Naive thymus-derived CD4-positive, alpha-beta T cell (primary cell): ENCODE data around the gene JMJD7. TPM values are rescaled to one million over a fixed set of nuclear protein-coding genes. Genes with fewer than 3 reads are reported as not detected.
A peak's percentile ranks its signal among the peaks of the same experiment; 100 is the strongest.
"Not testable (repeated sequence)": the region's sequence is repeated elsewhere in the genome, so short reads cannot be mapped to it uniquely, and the experiment has no call there.

Experiments used
- ATAC-seq: fragments of 150-1000 bp; cut with Tn5 transposase; 2 replicates; pipeline ENCODE4 v1.10.0; 2021; ENCODE audit warnings: mild to moderate bottlenecking, moderate library complexity
- CTCF ChIA-PET: fragments of 350-600 bp; sonication (Branson Sonifier 250); formaldehyde crosslinking; loops from one replicate; lab custom pipeline; 2021; ENCODE audit warnings: antibody characterized with exemption; lab: Charles Lee
- POLR2A ChIA-PET: fragments of 350-600 bp; sonication (Branson Sonifier 250); formaldehyde crosslinking; loops from one replicate; lab custom pipeline; 2021; ENCODE audit warnings: antibody characterized with exemption, inconsistent platforms; lab: Charles Lee
- DNase-seq, 9 donors: peaks; one replicate each; pipeline versions ENCODE4 v3.0.0 to v3.0.0-alpha.2; 2020 to 2022; ENCODE audit warnings: mixed read lengths in 1 of 9
- H3K27ac ChIP-seq: one replicate; pipeline ENCODE4 v1.7.0; 2013; ENCODE audit warnings: mild to moderate bottlenecking, low read depth, low read length, moderate library complexity
- H3K27me3 ChIP-seq, 2 donors: one replicate each; pipeline ENCODE4 v1.7.0; 2013; ENCODE audit warnings: low read length in 2 of 2, mild to moderate bottlenecking in 2 of 2, moderate library complexity in 2 of 2; ENCODE audit not compliant: control insufficient read depth in 2 of 2, insufficient read depth in 2 of 2
- H3K36me3 ChIP-seq, 3 experiments: 1 replicate in 2 of 3; 2 replicates in 1 of 3; pipeline ENCODE4 v1.7.0; 2013; ENCODE audit warnings: low read length in 3 of 3, mild to moderate bottlenecking in 3 of 3, moderate library complexity in 1 of 3; ENCODE audit not compliant: insufficient read depth in 3 of 3, control insufficient read depth in 2 of 3
- H3K4me1 ChIP-seq, 2 donors: one replicate each; pipeline ENCODE4 v1.7.0; 2013; ENCODE audit warnings: low read length in 2 of 2, mild to moderate bottlenecking in 2 of 2, moderate library complexity in 1 of 2; ENCODE audit not compliant: control insufficient read depth in 2 of 2, insufficient read depth in 2 of 2
- H3K4me3 ChIP-seq: 2 replicates; pipeline ENCODE4 v1.7.0; 2013; ENCODE audit warnings: mild to moderate bottlenecking, low read length
- H3K9me3 ChIP-seq, 3 experiments: 1 replicate in 2 of 3; 2 replicates in 1 of 3; pipeline ENCODE4 v1.7.0; 2013; ENCODE audit warnings: low read length in 3 of 3; ENCODE audit not compliant: control insufficient read depth in 2 of 3
- H3K27ac Mint-ChIP-seq, 9 donors: one replicate each; pipeline ENCODE4 v1.8.0; 2020 to 2022; ENCODE audit warnings: mixed read lengths in 9 of 9, mild to moderate bottlenecking in 8 of 9, moderate library complexity in 5 of 9, inconsistent platforms in 2 of 9
- H3K27me3 Mint-ChIP-seq, 5 donors: one replicate each; pipeline ENCODE4 v1.8.0; 2021 to 2022; ENCODE audit warnings: mixed read lengths in 5 of 5, mild to moderate bottlenecking in 1 of 5
- H3K36me3 Mint-ChIP-seq, 5 donors: one replicate each; pipeline ENCODE4 v1.8.0; 2020 to 2022; ENCODE audit warnings: mixed read lengths in 5 of 5, mild to moderate bottlenecking in 3 of 5, inconsistent platforms in 1 of 5
- H3K4me1 Mint-ChIP-seq, 7 donors: one replicate each; pipeline ENCODE4 v1.8.0; 2020 to 2022; ENCODE audit warnings: mixed read lengths in 7 of 7, mild to moderate bottlenecking in 3 of 7, inconsistent platforms in 1 of 7
- H3K4me3 Mint-ChIP-seq, 10 donors: one replicate each; pipeline ENCODE4 v1.8.0; 2020 to 2022; ENCODE audit warnings: mild to moderate bottlenecking in 10 of 10, mixed read lengths in 10 of 10, moderate library complexity in 6 of 10, inconsistent platforms in 2 of 10
- H3K9me3 Mint-ChIP-seq, 11 donors: one replicate each; pipeline ENCODE4 v1.8.0; 2020 to 2022; ENCODE audit warnings: mixed read lengths in 11 of 11, mild to moderate bottlenecking in 4 of 11, inconsistent platforms in 1 of 11, moderate library complexity in 1 of 11
- intact Hi-C, 2 donors: fragments of 100-400 bp; cut with micrococcal nuclease; formaldehyde crosslinking; loops; one replicate each; pipeline ENCODE4 v1.15.1; 2023
- polyA plus RNA-seq, 2 donors: library from polyadenylated mRNA; unstranded; fragments of 300-500 nt; fragmentation: Illumina TruSeq; gene quantifications; one replicate each; pipeline ENCODE4 v1.2.3, GENCODE V29; 2021
- total RNA-seq, 6 experiments: library from RNA in 5 of 6; stranded (reverse) in 5 of 6; gene quantifications; 1 replicate in 5 of 6; 2 replicates in 1 of 6; pipeline ENCODE4 v1.2.3 and lab custom pipeline; 2021 to 2026

The JMJD7 gene
- total and polyA plus RNA-seq, 7 experiments from 2014 or later: 22.4 to 83.7 (median 36.4) TPM

DNA sequence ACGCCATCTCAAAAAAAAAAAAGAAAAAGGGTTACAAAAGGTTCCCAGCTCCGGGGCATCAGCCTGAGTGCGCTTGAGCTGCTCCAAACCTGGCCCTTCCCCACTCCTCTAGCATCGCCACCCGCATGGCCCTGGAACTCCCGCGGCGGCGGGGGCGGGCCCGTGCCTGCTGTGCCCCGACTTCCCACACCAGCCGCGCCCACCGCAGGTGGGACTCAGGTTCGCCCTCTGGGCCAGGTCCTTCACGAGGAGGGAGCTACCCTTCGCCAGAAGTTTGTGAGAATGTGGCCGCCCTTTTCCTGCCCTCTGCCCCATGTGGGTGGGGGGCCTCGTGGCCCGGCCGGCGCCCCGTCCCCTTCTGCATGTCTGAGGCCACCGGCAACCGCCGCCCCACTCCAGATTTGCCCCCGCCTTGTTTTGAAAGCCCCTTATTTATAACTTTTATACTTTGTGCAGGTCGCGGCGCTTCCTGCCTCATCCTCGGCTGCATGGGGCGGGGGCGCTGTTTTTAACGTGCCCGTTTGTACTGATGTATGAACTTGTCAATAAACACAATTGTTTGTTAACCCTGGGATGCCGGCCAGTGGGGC, 507 bp upstream of the JMJD7 start:
- H3K36me3 Mint-ChIP-seq: peaks cover 0 to 23% (median 0%) of the 10 kb centered on the region in 5 donors
- H3K4me1 Mint-ChIP-seq: peaks cover 26 to 45% (median 43%) of the 10 kb centered on the region in 7 donors
- intact Hi-C loops: loop anchor here (2.0 to 5.0 kb wide), 2 partner anchors 130 to 911 kb away; no protein-coding TSS in a partner anchor
- peak overlapping the region; percentile 99 for H3K4me3 ChIP-seq
- DNase-seq (peak in 3 of 9 donors; percentile 26 to 51 (median 28)), ATAC-seq (peak; percentile 18)
- peaks cover 26 to 31% of the 10 kb centered on the region in 2 donors for H3K4me1 ChIP-seq
- no peaks in the 10 kb centered on the region for H3K27me3 ChIP-seq
- CTCF ChIA-PET: interaction anchor here (0.5 to 1.8 kb wide), 5 partner anchors 54 to 493 kb away, joined by 3 to 5 read pairs (median 4); no protein-coding TSS in a partner anchor
- no peaks in the 10 kb centered on the region for H3K9me3 ChIP-seq
- H3K9me3 Mint-ChIP-seq: no peaks in the 10 kb centered on the region
- peaks cover 0 to 37% (median 0%) of the 10 kb centered on the region in 3 experiments for H3K36me3 ChIP-seq
- POLR2A ChIA-PET: interaction anchor here (0.7 to 2.9 kb wide), 9 partner anchors 42 to 167 kb away, joined by 3 to 16 read pairs (median 3); partner anchors contain the start of genes MAPKBP1 and MGA
- peak overlapping the region; percentile 94 for H3K27ac ChIP-seq
- peak overlapping the region; percentile 42 to 96 (median 89) for H3K27ac Mint-ChIP-seq
- peak overlapping the region; percentile 86 to 99 (median 96) for H3K4me3 Mint-ChIP-seq
- H3K27me3 Mint-ChIP-seq: peaks cover 0 to 3% (median 0%) of the 10 kb centered on the region in 5 donors

DNA sequence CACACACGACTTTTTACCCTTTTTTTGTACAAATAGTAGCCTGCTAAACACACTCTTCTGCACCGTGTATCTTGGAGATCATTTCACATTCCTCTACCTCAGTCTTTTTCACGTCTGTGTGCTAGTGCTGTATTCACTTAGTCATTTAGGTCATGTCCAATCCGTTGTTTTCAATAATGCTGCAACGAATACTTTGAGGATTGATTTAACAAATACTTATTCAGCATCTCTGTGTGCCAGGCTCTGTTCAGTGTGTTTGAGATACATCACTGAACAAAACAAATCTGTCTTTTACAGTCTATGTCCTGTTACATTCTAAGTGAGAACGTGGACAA, 882 bp downstream of the JMJD7 start:
- Histone ChIP-seq H3K9me3 (no peaks in the 10 kb centered on the region), H3K36me3 (peaks cover 0 to 24% (median 0%) of the 10 kb centered on the region in 3 experiments), H3K4me3 (peak overlapping the region; percentile 99), H3K27ac (peak overlapping the region; percentile 94), H3K4me1 (peaks cover 26 to 38% of the 10 kb centered on the region in 2 donors), H3K27me3 (no peaks in the 10 kb centered on the region)
- Mint-ChIP-seq H3K4me3 (peak overlapping the region; percentile 86 to 99 (median 96)), H3K27me3 (peaks cover 0 to 3% (median 0%) of the 10 kb centered on the region in 5 donors), H3K27ac (peak overlapping the region; percentile 78 to 96 (median 92)), H3K9me3 (no peaks in the 10 kb centered on the region), H3K4me1 (peaks cover 37 to 58% (median 55%) of the 10 kb centered on the region in 7 donors), H3K36me3 (peaks cover 0 to 30% (median 4%) of the 10 kb centered on the region in 5 donors)
- DNase-seq (no peak), ATAC-seq (no peak)
- POLR2A ChIA-PET: interaction anchor here (0.7 to 2.9 kb wide), 4 partner anchors 24 to 442 kb away, joined by 3 to 16 read pairs (median 6); partner anchors contain the start of gene MAPKBP1
- intact Hi-C loops: loop anchor here (1.0 to 5.0 kb wide), 11 partner anchors 42 to 426 kb away; partner anchors contain the start of genes MAPKBP1 (in 2 of the 2), NDUFAF1 (in 1 of the 2) and SPTBN5 (in 1 of the 2)
- CTCF ChIA-PET: interaction anchor here (0.6 to 2.0 kb wide), 4 partner anchors 55 to 108 kb away, joined by 3 to 5 read pairs (median 4); no protein-coding TSS in a partner anchor

DNA sequence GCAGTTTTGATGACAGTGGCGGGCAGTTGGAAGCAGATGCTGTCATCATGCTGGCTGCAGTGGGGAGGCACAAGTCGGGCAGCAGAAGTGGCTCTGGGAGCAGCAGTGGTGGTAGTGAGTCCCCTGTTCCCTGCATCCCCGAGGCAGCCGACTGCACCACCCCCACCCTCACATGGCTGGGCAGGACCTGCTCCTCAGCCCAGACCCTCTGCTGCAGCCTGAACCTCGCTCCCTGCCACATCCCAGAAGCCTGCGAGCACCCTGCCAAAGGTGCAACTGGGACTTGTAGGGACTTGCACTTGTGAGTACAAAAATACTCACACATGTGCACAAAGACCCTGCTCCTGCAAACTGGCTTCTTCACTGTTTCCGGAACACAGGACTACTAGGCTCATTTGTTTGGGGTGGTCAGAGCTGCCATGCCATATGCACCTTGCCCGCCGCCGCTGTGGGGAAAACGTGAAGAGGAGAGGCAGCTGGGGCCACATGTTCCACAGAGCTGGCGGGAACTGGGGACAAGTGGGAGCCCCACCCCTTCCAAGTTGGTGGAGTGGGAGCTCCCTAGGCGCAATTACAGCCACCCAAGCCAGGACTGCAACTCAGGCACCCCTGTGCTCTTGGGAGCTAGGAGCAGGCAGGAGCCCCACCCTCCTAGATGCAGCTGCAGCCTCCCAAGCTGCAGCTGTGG, 2.2 kb downstream of the JMJD7 start:
- Mint-ChIP-seq H3K4me3 (peak overlapping the region in 6 of 10 donors; percentile 4 to 98 (median 68)), H3K36me3 (peaks cover 0 to 28% (median 4%) of the 10 kb centered on the region in 5 donors), H3K9me3 (no peaks in the 10 kb centered on the region), H3K27ac (peak overlapping the region in 1 of 9 donors; percentile 42), H3K4me1 (peaks cover 45 to 68% (median 63%) of the 10 kb centered on the region in 7 donors), H3K27me3 (peaks cover 0 to 3% (median 0%) of the 10 kb centered on the region in 5 donors)
- Histone ChIP-seq H3K9me3 (no peaks in the 10 kb centered on the region), H3K4me3 (no peak overlapping the region), H3K27me3 (no peaks in the 10 kb centered on the region), H3K4me1 (peaks cover 26 to 38% of the 10 kb centered on the region in 2 donors), H3K27ac (no peak overlapping the region), H3K36me3 (peaks cover 0 to 18% (median 0%) of the 10 kb centered on the region in 3 experiments)
- CTCF ChIA-PET: no interaction called here
- intact Hi-C loops: loop anchor here (2.0 to 5.0 kb wide), 4 partner anchors 41 to 141 kb away; partner anchors contain the start of gene SPTBN5 (in 1 of the 2)
- ATAC-seq (no peak), DNase-seq (no peak)
- POLR2A ChIA-PET: interaction anchor here (1.5 kb wide), 1 partner anchor 41 kb away, joined by 3 read pairs; no protein-coding TSS in a partner anchor

DNA sequence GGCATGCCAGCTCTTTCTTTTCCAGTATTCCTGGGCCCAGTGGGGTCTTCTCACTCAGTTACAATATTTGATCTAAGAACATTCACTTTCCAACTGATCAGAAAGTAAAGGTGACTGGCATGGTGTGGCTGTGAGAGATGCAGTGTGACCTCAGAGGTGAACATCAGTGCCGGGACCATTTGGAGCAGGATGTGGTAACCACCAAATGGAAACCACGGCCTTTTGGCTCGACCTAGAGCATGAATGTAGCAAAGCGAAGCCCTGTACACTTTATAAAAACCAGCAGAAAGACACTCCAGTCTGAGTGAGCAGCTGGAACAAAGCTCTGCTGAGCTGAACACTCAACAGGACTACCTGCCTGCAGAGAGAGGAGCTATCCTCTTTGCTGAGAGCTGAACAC, 3.4 kb downstream of the JMJD7 start:
- H3K9me3 Mint-ChIP-seq, H3K27me3 ChIP-seq, intact Hi-C loops, H3K4me3 ChIP-seq, H3K27me3 Mint-ChIP-seq, H3K9me3 ChIP-seq, H3K27ac ChIP-seq, ATAC-seq: not testable (repeated sequence)
- Mint-ChIP-seq H3K4me1 (peaks cover 50 to 73% (median 63%) of the 10 kb centered on the region in 7 donors), H3K36me3 (peaks cover 0 to 28% (median 4%) of the 10 kb centered on the region in 5 donors), H3K27ac (peak overlapping the region in 8 of 9 donors; percentile 11 to 88 (median 59)), H3K4me3 (peak overlapping the region; percentile 39 to 85 (median 58))
- ChIA-PET POLR2A (interaction anchor here (0.6 to 1.5 kb wide), 5 partner anchors 24 to 69 kb away, joined by 3 read pairs; no protein-coding TSS in a partner anchor), CTCF (interaction anchor here (0.6 to 1.7 kb wide), 6 partner anchors 20 to 106 kb away, joined by 3 to 6 read pairs (median 4); partner anchors contain the start of gene MAPKBP1)
- H3K4me1 ChIP-seq: peaks cover 26 to 38% of the 10 kb centered on the region in 2 donors
- peak in 6 of 9 donors; percentile 14 to 51 (median 30) for DNase-seq
- H3K36me3 ChIP-seq: peaks cover 0 to 28% (median 0%) of the 10 kb centered on the region in 3 experiments

DNA sequence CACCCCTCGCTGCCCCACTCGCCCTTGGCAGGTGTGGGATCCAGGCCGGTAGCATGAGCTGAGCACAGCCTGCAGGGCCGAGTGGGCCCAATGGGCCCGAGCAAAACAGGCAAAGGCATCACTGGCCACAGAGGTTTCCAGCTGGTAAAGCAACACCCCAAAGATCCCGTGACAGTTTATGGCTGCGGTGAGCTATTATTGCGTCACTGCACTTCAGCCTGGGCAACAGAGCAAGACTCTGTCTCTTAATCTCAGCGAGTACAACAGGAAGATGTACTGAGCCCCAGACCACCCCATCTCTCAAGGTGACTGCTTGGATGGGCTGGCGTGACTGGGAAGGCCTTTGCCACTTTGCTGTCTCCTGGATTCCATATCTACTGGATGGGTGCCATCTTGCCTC, 4.3 kb downstream of the JMJD7 start:
- Mint-ChIP-seq H3K27ac (peak overlapping the region in 2 of 9 donors; percentile 19 to 56), H3K9me3 (no peaks in the 10 kb centered on the region), H3K36me3 (peaks cover 0 to 26% (median 4%) of the 10 kb centered on the region in 5 donors), H3K4me3 (peak overlapping the region in 5 of 10 donors; percentile 32 to 64 (median 52)), H3K4me1 (peaks cover 46 to 71% (median 60%) of the 10 kb centered on the region in 7 donors), H3K27me3 (no peaks in the 10 kb centered on the region)
- ChIA-PET CTCF (interaction anchor here (0.6 to 1.7 kb wide), 7 partner anchors 15 to 105 kb away, joined by 3 to 6 read pairs (median 4); partner anchors contain the start of gene MAPKBP1), POLR2A (interaction anchor here (0.8 to 1.1 kb wide), 3 partner anchors 9 to 68 kb away, joined by 3 read pairs; no protein-coding TSS in a partner anchor)
- no peak overlapping the region for H3K27ac ChIP-seq
- no peaks in the 10 kb centered on the region for H3K27me3 ChIP-seq
- ATAC-seq (no peak), DNase-seq (no peak)
- peaks cover 0 to 36% (median 0%) of the 10 kb centered on the region in 3 experiments for H3K36me3 ChIP-seq
- H3K9me3 ChIP-seq: no peaks in the 10 kb centered on the region
- peaks cover 26 to 38% of the 10 kb centered on the region in 2 donors for H3K4me1 ChIP-seq
- H3K4me3 ChIP-seq: no peak overlapping the region
- intact Hi-C loops: no loop called here
